H1 (cell line): ENCODE results near the gene LSM10. TPM values are rescaled to one million over a fixed set of nuclear protein-coding genes. Genes with fewer than 3 reads are reported as not detected.

Experiments
- CTCF ChIA-PET: fragments of 300-600 bp; sonication (Branson Sonifier 250); formaldehyde crosslinking; loops from one replicate; lab custom pipeline; 2021; ENCODE audit not compliant: partially characterized antibody; lab: Charles Lee
- POLR2A ChIA-PET: fragments of 300-600 bp; sonication (Branson Sonifier 250); formaldehyde crosslinking; loops from one replicate; lab custom pipeline; 2021; ENCODE audit warnings: inconsistent platforms; ENCODE audit not compliant: partially characterized antibody; lab: Charles Lee
- DNase-seq, 2 experiments: peaks; one replicate each; pipeline versions ENCODE4 v3.0.0 to v3.0.0-alpha.2; 2010 to 2022; ENCODE audit warnings: low spot score in 2 of 2, low read depth in 1 of 2, mixed read lengths in 1 of 2
- FAIRE-seq: peaks from 2 replicates; lab custom pipeline; 2011; peaks lifted over from hg19 to GRCh38; lab: Jason Lieb, UNC
- H2AFZ ChIP-seq: 2 replicates; pipeline ENCODE4 v1.8.1; 2012; ENCODE audit warnings: low read length, inconsistent platforms
- H2AK5ac ChIP-seq: 2 replicates; pipeline ENCODE4 v1.6.1; 2013; ENCODE audit warnings: low read depth, low read length
- H2BK120ac ChIP-seq: replicated peaks from 2 replicates; pipeline ENCODE3; 2013; ENCODE audit warnings: low read depth, low read length, inconsistent platforms
- H2BK12ac ChIP-seq: 2 replicates; pipeline ENCODE4 v1.6.1; 2013; ENCODE audit warnings: low read depth, low read length
- H2BK15ac ChIP-seq: 2 replicates; pipeline ENCODE4 v1.6.1; 2013; ENCODE audit warnings: low read length
- H2BK20ac ChIP-seq: 2 replicates; pipeline ENCODE4 v1.6.1; 2013; ENCODE audit warnings: low read length
- H2BK5ac ChIP-seq: 2 replicates; pipeline ENCODE4 v1.6.1; 2013; ENCODE audit warnings: low read depth, low read length
- H3K14ac ChIP-seq: 2 replicates; pipeline ENCODE4 v1.6.1; 2013; ENCODE audit warnings: inconsistent platforms; ENCODE audit not compliant: insufficient read length
- H3K18ac ChIP-seq: 2 replicates; pipeline ENCODE4 v1.6.1; 2013; ENCODE audit warnings: low read length; ENCODE audit errors: extremely low read depth
- H3K23ac ChIP-seq: 2 replicates; pipeline ENCODE4 v1.6.1; 2013; ENCODE audit warnings: inconsistent platforms; ENCODE audit not compliant: insufficient read length
- H3K23me2 ChIP-seq: 2 replicates; pipeline ENCODE4 v1.6.1; 2013; ENCODE audit warnings: low read depth, low read length
- H3K27ac ChIP-seq: 2 replicates; pipeline ENCODE4 v1.6.1; 2011; ENCODE audit warnings: low read depth, low read length, inconsistent platforms
- H3K27me3 ChIP-seq, 4 experiments: replicated peaks in 1 of 4; 1 replicate in 1 of 4; 2 replicates in 3 of 4; pipeline versions ENCODE4 v1.6.1 to v1.8.1; 2011 to 2013; ENCODE audit warnings: low read length in 3 of 4, mild to moderate bottlenecking in 3 of 4, inconsistent platforms in 2 of 4, mixed read lengths in 2 of 4, moderate library complexity in 1 of 4; ENCODE audit not compliant: control insufficient read depth in 3 of 4, insufficient read depth in 3 of 4; ENCODE audit errors: extremely low read depth in 1 of 4
- H3K36me3 ChIP-seq, 4 experiments: 2 replicates each; pipeline versions ENCODE4 v1.6.1 to v1.8.1; 2011 to 2013; ENCODE audit warnings: mild to moderate bottlenecking in 4 of 4, low read length in 3 of 4, moderate library complexity in 2 of 4, control low read depth in 1 of 4, inconsistent platforms in 1 of 4; ENCODE audit not compliant: insufficient read depth in 4 of 4, control insufficient read depth in 2 of 4
- H3K4ac ChIP-seq: replicated peaks from 2 replicates; pipeline ENCODE3; 2013; ENCODE audit warnings: low read length, low read depth, mixed read lengths, inconsistent platforms; ENCODE audit not compliant: insufficient read length
- H3K4me1 ChIP-seq, 4 experiments: replicated peaks in 1 of 4; 1 replicate in 1 of 4; 2 replicates in 3 of 4; pipeline versions ENCODE4 v1.6.1 to v1.8.1; 2011 to 2013; ENCODE audit warnings: low read length in 3 of 4, inconsistent platforms in 2 of 4, mixed read lengths in 1 of 4; ENCODE audit not compliant: insufficient read depth in 4 of 4, control insufficient read depth in 3 of 4
- H3K4me2 ChIP-seq, 2 experiments: 2 replicates each; pipeline versions ENCODE4 v1.6.1 to v1.8.1; 2011 to 2013; ENCODE audit warnings: low read depth in 2 of 2, low read length in 2 of 2, control low read depth in 1 of 2, inconsistent platforms in 1 of 2, mild to moderate bottlenecking in 1 of 2; ENCODE audit not compliant: insufficient read depth in 1 of 2
- H3K4me3 ChIP-seq, 4 experiments: fragments of 200-600, 300-600 bp in 1 of 4; sonication (generic), shearing (Covaris generic), sonication (Bioruptor Twin) in 1 of 4; 2 replicates each; pipeline versions ENCODE4 v1.5.1 to v1.8.1; 2011 to 2016; ENCODE audit warnings: low read length in 4 of 4, low read depth in 3 of 4, control low read depth in 2 of 4, inconsistent platforms in 2 of 4, mild to moderate bottlenecking in 2 of 4, mixed read lengths in 1 of 4, moderate library complexity in 1 of 4; ENCODE audit not compliant: insufficient read depth in 2 of 4; ENCODE audit errors: extremely low read depth in 1 of 4
- H3K56ac ChIP-seq: replicated peaks from 2 replicates; pipeline ENCODE3; 2013; ENCODE audit warnings: low read depth, mild to moderate bottlenecking, mixed read lengths, low read length, inconsistent platforms; ENCODE audit not compliant: insufficient read length
- H3K79me1 ChIP-seq: 2 replicates; pipeline ENCODE4 v1.6.1; 2013; ENCODE audit warnings: low read depth, low read length, control low read depth
- H3K79me2 ChIP-seq, 2 experiments: 2 replicates each; pipeline versions ENCODE4 v1.6.1 to v1.8.1; 2012 to 2013; ENCODE audit warnings: low read length in 2 of 2, mild to moderate bottlenecking in 2 of 2, inconsistent platforms in 1 of 2; ENCODE audit not compliant: insufficient read depth in 2 of 2, control insufficient read depth in 1 of 2
- H3K9ac ChIP-seq, 4 experiments: replicated peaks in 1 of 4; 1 replicate in 1 of 4; 2 replicates in 3 of 4; pipeline versions ENCODE4 v1.6.1 to v1.8.1; 2011 to 2013; ENCODE audit warnings: low read depth in 3 of 4, low read length in 3 of 4, control low read depth in 2 of 4, mild to moderate bottlenecking in 2 of 4, moderate library complexity in 2 of 4, inconsistent platforms in 1 of 4; ENCODE audit errors: extremely low read depth in 1 of 4
- H3K9me3 ChIP-seq, 2 experiments: 2 replicates each; pipeline versions ENCODE4 v1.6.1 to v1.8.1; 2012 to 2013; ENCODE audit warnings: mild to moderate bottlenecking in 2 of 2, moderate library complexity in 2 of 2, control low read depth in 1 of 2, inconsistent platforms in 1 of 2, low read depth in 1 of 2, low read length in 1 of 2, mixed read lengths in 1 of 2; ENCODE audit not compliant: insufficient read depth in 2 of 2
- H4K20me1 ChIP-seq, 2 experiments: replicated peaks in 1 of 2; 2 replicates each; pipeline versions ENCODE3 to v1.8.1; 2011 to 2013; ENCODE audit warnings: inconsistent platforms in 2 of 2, low read length in 2 of 2, mild to moderate bottlenecking in 1 of 2; ENCODE audit not compliant: insufficient read depth in 2 of 2, control insufficient read depth in 1 of 2
- H4K5ac ChIP-seq: 2 replicates; pipeline ENCODE4 v1.6.1; 2013; ENCODE audit warnings: low read length, low read depth, mixed read lengths, inconsistent platforms; ENCODE audit not compliant: insufficient read length
- H4K8ac ChIP-seq: 2 replicates; pipeline ENCODE4 v1.8.0; 2013; ENCODE audit warnings: mild to moderate bottlenecking, moderate library complexity, low read length, inconsistent platforms; ENCODE audit not compliant: insufficient read depth; ENCODE audit errors: extremely low read depth
- H4K91ac ChIP-seq: replicated peaks from 2 replicates; pipeline ENCODE3; 2013; ENCODE audit warnings: low read length, mixed read lengths, inconsistent platforms; ENCODE audit not compliant: insufficient read length
- BRCA1 ChIP-seq: IDR thresholded peaks from 2 replicates; pipeline ENCODE4 v1.6.1; 2012; ENCODE audit warnings: low read depth, low read length, improper control_type of control experiment
- FOSL1 ChIP-seq: IDR thresholded peaks from 2 replicates; pipeline ENCODE4 v1.6.1; 2011; ENCODE audit warnings: mild to moderate bottlenecking, low read depth, low read length, moderate library complexity; ENCODE audit not compliant: insufficient read depth
- JUND ChIP-seq: IDR thresholded peaks from 2 replicates; pipeline ENCODE4 v1.6.1; 2011; ENCODE audit warnings: mild to moderate bottlenecking, improper control_type of control experiment, low read length
- KDM5A ChIP-seq: fragments of 200-600 bp; IDR thresholded peaks from 2 replicates; pipeline ENCODE4 v1.7.1; 2012; ENCODE audit warnings: mild to moderate bottlenecking, low read length, inconsistent platforms, mixed read lengths
- MAFK ChIP-seq: IDR thresholded peaks from 2 replicates; pipeline ENCODE4 v1.6.1; 2012; ENCODE audit warnings: low read depth, mild to moderate bottlenecking, improper control_type of control experiment, low read length
- NRF1 ChIP-seq: IDR thresholded peaks from 2 replicates; pipeline ENCODE4 v1.6.1; 2011; ENCODE audit warnings: mild to moderate bottlenecking, low read depth, low read length, improper control_type of control experiment
- POLR2AphosphoS5 ChIP-seq: IDR thresholded peaks from 2 replicates; pipeline ENCODE4 v1.6.1; 2011; ENCODE audit warnings: low read depth, low read length
- RBBP5 ChIP-seq: IDR thresholded peaks from 2 replicates; pipeline ENCODE4 v1.7.1; 2012; ENCODE audit warnings: low read depth, mild to moderate bottlenecking, inconsistent platforms, low read length, moderate library complexity, borderline replicate concordance
- RNF2 ChIP-seq: fragments of 200-900, 300-1000 bp; sonication (generic); IDR thresholded peaks from 2 replicates; pipeline ENCODE4 v1.7.1; 2016; ENCODE audit warnings: borderline replicate concordance, low read depth, mild to moderate bottlenecking, antibody characterized with exemption, low read length; ENCODE audit not compliant: poor library complexity, severe bottlenecking; ENCODE audit errors: missing control alignments
- SIN3A ChIP-seq, 2 experiments: IDR thresholded peaks in 1 of 2; conservative IDR thresholded peaks in 1 of 2; 2 replicates each; pipeline ENCODE4 v1.6.1; 2011 to 2012; ENCODE audit warnings: low read length in 2 of 2, improper control_type of control experiment in 1 of 2, low read depth in 1 of 2, mild to moderate bottlenecking in 1 of 2
- SP2 ChIP-seq: IDR thresholded peaks from 2 replicates; pipeline ENCODE4 v1.6.1; 2012; ENCODE audit warnings: mild to moderate bottlenecking, low read length, inconsistent platforms
- SP4 ChIP-seq: IDR thresholded peaks from 2 replicates; pipeline ENCODE4 v1.6.1; 2012; ENCODE audit warnings: low read length, inconsistent platforms
- SRF ChIP-seq: IDR thresholded peaks from 2 replicates; pipeline ENCODE4 v1.6.1; 2011; ENCODE audit warnings: mild to moderate bottlenecking, low read depth, low read length, moderate library complexity
- TBP ChIP-seq: IDR thresholded peaks from 2 replicates; pipeline ENCODE4 v1.6.1; 2011; ENCODE audit warnings: low read depth, low read length, improper control_type of control experiment
- ZNF274 ChIP-seq: IDR thresholded peaks from 2 replicates; pipeline ENCODE4 v1.7.0; 2012; ENCODE audit warnings: low read length, borderline replicate concordance; ENCODE audit errors: extremely low read depth
- WGBS, 2 experiments: shearing (Covaris generic) in 1 of 2; methylation state at CpG; one replicate each; pipeline versions ENCODE4 v1.1.6 to v1.1.7; 2013 to 2015; ENCODE audit warnings: low lambda C conversion rate in 2 of 2, mixed read lengths in 2 of 2, inconsistent platforms in 1 of 2, low coverage in 1 of 2, missing lambda C conversion rate in 1 of 2; ENCODE audit not compliant: insufficient replicate concordance in 2 of 2, insufficient coverage in 1 of 2, insufficient read length in 1 of 2; ENCODE audit errors: extremely low coverage in 1 of 2, missing lambda C conversion rate in 1 of 2; 5-methylcytosine and 5-hydroxymethylcytosine counted together
- polyA plus RNA-seq, 7 experiments: library from polyadenylated mRNA; depleted of rRNA in 3 of 7; stranded (reverse) in 5 of 7; unstranded in 2 of 7; fragments of >200 nt in 5 of 7; fragments of 200-250 nt in 2 of 7; gene quantifications; 1 replicate in 5 of 7; 2 replicates in 1 of 7; 4 replicates in 1 of 7; pipeline versions ENCODE4 v1.2.1 to v1.2.3, GENCODE V29; 2011 to 2013; ENCODE audit warnings: missing spikeins in 2 of 7, mixed read lengths in 2 of 7
- total RNA-seq: library from RNA; stranded (reverse); fragmentation: NEBNext Ultra II Directional; extraction: Animal tissue kit (Norgen Biotek cat#: 25700); gene quantifications from 2 replicates; pipeline ENCODE4 v1.2.1, GENCODE V29; 2021

LSM10 gene
- total and polyA plus RNA-seq, 2 of the 8 experiments (the other 6 are each of a cell fraction or from before 2014, with no cell fraction given) = 59.5 to 140 TPM

DNA sequence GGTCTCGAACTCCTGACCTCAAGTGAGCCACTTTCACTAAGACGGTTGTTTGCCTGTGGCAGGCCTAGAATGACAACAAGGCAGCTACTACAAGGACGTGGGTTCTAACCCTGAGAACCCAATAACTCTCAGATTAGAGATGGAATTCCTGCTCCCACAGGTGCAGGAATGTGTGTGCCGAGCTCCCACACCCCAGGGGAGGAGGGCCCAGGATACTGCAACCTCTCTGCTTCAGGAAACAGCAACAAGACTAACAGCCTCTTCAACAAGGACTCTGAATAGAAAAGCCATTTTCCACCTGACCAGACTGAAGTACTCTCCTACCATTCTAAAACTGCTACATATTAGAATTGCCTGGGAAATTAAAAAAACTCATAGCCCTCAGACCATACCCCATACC lies 4.9 kb downstream of the LSM10 start:
- H3K4me1 ChIP-seq = peaks cover 0 to 2% (median under 1%) of the 10 kb centered on the region in 4 experiments; a peak in 3 of 7 replicates
- no peak overlapping the region for H3K56ac ChIP-seq
- no peak overlapping the region for H4K5ac ChIP-seq
- no peak for FAIRE-seq
- H3K27ac ChIP-seq = no peak overlapping the region
- peaks cover 4% of the 10 kb centered on the region; the same call in 1 of the 2 replicates for H3K23me2 ChIP-seq
- H3K18ac ChIP-seq = no peak overlapping the region
- peaks cover 0 to 9% of the 10 kb centered on the region in 2 experiments for H4K20me1 ChIP-seq
- ChIA-PET POLR2A (interaction anchor here (1.2 kb wide), 1 partner anchor 93 kb away, joined by 3 read pairs; no protein-coding TSS in a partner anchor), CTCF (interaction anchor here (0.6 to 1.7 kb wide), 5 partner anchors 25 to 31 kb away, joined by 3 to 4 read pairs (median 3); no protein-coding TSS in a partner anchor)
- no peak overlapping the region for H3K14ac ChIP-seq
- H4K91ac ChIP-seq = no peak overlapping the region
- H3K23ac ChIP-seq = no peak overlapping the region
- H2AK5ac ChIP-seq = no peak overlapping the region
- H2BK20ac ChIP-seq = no peak overlapping the region
- peaks cover 6 to 24% (median 17%) of the 10 kb centered on the region in 4 experiments for H3K36me3 ChIP-seq
- no peak overlapping the region for H3K4me3 ChIP-seq
- H3K79me2 ChIP-seq = peaks cover 0 to 11% of the 10 kb centered on the region in 2 experiments; a peak in 3 of 4 replicates
- no peak overlapping the region for H2BK12ac ChIP-seq
- H4K8ac ChIP-seq = no peak overlapping the region
- peaks cover 5% of the 10 kb centered on the region; the same call in 1 of the 2 replicates for H3K79me1 ChIP-seq
- no peaks in the 10 kb centered on the region for H3K9me3 ChIP-seq
- no peaks in the 10 kb centered on the region for H3K27me3 ChIP-seq
- no peak overlapping the region for H2BK120ac ChIP-seq
- H2BK15ac ChIP-seq = no peak overlapping the region
- H2BK5ac ChIP-seq = no peak overlapping the region
- H3K4me2 ChIP-seq = no peak overlapping the region
- 92% methylated on average over 4 of the region's 4 CpGs; no CpG with 5 or more reads in 1 of the 2 experiments for WGBS, 2 experiments
- no peak for DNase-seq
- no peak overlapping the region for H3K4ac ChIP-seq
- H3K9ac ChIP-seq = no peak overlapping the region
- H2AFZ ChIP-seq = no peak overlapping the region
- TF ChIP-seq RBBP5 = no peak
- no peak for TF ChIP-seq ZNF274
- TF ChIP-seq SIN3A (conservative IDR thresholded peaks at IDR 0.05 in 1 of 2, IDR thresholded peaks at IDR 0.05 in 1 of 2; ENCODE audit: low read depth in 1 of 2, low read length in 2 of 2) = no peak
- TF ChIP-seq POLR2AphosphoS5 = no peak
- TF ChIP-seq KDM5A = no peak
- no peak for TF ChIP-seq SRF
- no peak for TF ChIP-seq BRCA1
- no peak for TF ChIP-seq MAFK
- TF ChIP-seq SP4 = no peak
- TF ChIP-seq TBP = no peak
- no peak for TF ChIP-seq NRF1
- TF ChIP-seq SP2 = no peak
- TF ChIP-seq RNF2 = no peak
- no peak for TF ChIP-seq JUND
- TF ChIP-seq FOSL1 = no peak
